HG03066 (cell line): ENCODE results near the gene WASF1.
"Not testable (repeated sequence)": the region's sequence is repeated elsewhere in the genome, so short reads cannot be mapped to it uniquely, and the experiment has no call there.

Source experiments
- ATAC-seq: cut with Tn5 transposase; IDR thresholded peaks from one replicate; pipeline ENCODE4 v1.9.1; 2021; ENCODE audit warnings: low read depth; ENCODE audit not compliant: unreplicated experiment

WASF1 gene

DNA sequence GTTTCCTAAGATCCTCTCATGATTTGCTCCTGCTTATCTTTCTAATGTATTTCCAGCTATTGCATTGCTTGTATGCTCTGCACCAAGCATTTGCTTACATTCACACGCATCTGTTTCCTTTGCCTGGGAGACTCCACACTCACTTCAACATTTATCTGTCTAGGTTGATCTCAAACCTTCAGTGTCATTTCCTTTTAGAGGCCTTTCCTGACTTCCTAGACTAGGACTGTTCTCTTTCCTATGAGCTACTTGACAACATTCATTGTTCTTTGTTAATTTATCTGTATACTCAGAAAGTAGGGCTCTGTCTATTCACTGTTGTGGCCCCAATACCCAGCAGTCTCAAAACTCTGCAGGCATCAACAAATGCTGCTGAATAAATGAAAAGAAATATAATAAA lies 84.4 kb downstream of the WASF1 start:
- no peak for ATAC-seq

DNA sequence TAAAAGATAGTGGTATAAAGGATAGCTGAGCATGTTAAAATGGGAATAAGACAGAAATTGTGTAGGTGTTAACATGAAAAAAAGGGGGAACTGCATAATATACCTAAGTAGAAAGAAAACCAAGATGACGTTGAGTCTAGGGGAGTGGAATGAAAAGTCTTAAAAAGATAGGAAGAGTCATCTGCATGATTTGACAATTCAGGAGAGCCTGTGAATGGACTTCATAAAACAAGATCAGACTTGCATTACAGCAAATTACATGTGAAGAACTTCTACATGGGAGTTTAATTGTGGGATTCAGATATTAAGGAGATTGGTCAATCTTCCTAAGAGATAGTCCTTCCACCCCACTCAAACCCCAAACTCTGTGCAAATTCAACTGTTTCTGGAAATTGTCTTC lies 85.5 kb downstream of the WASF1 start:
- ATAC-seq = no peak

DNA sequence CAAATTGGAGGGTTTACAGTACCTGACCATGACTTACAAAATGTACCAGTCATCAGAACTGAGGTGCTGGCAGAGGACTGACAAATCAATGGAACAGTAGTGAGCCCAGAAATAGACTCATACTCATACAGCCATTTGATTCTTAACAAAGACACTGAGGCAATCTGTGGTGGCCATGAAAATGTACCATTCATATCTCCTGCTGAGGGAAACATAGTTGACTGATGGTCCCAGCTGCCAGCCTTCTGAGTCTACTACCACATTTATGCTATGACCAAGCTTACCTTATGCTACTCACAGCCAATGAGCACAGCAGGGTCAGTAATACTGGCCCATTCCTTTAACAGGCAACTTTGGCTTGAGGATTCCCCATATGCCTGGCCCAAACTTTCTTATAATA lies 88.6 kb downstream of the WASF1 start:
- ATAC-seq = no peak

- ATAC-seq = no peak
These were observed 90.1 kb downstream of the WASF1 start for GRCh38 chr6:110089323-110089722.

GRCh38 chr6:110085285-110085684 lies 94.2 kb downstream of the WASF1 start:
- no peak for ATAC-seq

DNA sequence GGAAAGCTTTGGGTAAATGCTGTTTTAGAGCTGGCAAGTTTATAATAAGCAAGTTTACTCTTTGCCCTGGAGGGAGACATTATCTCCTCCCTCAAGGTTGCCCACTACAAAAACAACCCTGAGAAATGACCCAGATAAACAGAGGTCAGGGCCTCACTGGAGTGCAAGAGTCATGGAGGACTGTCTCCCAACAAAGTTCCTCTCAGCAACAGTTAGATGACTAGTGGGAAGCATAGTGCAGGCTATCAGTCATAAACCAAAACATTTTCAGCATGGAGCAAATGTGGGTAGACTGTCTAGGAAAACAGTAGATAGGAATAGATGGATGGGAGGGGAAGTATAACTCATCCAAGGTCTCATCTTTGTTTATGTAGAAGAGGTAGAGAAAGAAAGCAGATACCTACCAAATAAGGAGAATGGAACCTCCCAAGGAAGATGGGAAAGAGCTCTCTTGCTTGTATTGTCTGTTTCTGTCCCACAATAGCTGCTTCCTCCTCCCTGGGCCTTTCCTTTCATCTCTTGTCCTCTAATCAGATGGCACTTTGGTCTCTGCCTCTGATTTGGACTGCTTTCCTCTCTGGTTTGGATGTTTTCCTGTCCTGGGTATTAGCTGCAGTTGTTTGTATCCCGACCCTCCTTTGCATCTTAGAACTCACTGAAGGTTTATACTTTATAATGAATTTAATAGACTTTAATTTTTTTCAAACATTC lies 95.4 kb downstream of the WASF1 start:
- ATAC-seq = no peak

DNA sequence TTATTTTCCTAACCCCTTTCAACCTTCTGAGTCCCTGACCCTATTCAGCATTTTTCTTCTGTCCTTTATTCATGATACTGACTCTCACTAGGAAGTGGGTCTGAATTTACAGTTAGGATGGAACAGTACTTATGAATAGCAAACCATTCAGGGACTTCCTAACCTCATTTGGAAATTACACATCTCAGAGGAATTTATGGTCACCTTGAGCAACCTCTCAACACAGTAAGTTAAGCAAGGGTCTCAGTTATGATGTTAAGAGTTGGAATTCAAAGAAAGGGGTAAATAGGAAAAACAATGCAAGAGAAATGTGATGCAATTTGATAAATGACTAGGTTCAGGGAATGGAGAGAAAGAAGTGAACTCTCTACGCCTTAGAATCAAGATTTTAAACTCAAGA lies 104.1 kb downstream of the WASF1 start:
- ATAC-seq = no peak

- not testable (repeated sequence) for ATAC-seq
These were observed 106.0 kb downstream of the WASF1 start for GRCh38 chr6:110073474-110073873.

DNA sequence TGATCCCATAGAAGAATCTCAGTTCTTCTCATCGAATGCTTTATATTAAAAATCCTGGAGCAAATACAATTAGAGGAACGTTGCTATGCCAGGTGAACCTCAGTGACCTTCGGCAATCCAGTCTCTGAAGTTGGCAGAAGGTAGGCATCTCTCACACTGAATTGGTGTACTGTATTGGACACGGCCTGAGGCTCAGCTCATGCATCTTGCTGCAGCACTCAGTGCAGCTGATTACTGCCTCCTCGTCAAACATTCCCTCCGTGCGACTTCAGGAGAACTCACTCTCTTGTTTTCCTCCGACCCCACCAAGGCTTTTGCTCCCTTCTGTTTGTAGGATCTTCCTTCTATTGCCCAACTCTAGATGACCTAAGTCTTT lies 110.9 kb downstream of the WASF1 start:
- no peak for ATAC-seq

DNA sequence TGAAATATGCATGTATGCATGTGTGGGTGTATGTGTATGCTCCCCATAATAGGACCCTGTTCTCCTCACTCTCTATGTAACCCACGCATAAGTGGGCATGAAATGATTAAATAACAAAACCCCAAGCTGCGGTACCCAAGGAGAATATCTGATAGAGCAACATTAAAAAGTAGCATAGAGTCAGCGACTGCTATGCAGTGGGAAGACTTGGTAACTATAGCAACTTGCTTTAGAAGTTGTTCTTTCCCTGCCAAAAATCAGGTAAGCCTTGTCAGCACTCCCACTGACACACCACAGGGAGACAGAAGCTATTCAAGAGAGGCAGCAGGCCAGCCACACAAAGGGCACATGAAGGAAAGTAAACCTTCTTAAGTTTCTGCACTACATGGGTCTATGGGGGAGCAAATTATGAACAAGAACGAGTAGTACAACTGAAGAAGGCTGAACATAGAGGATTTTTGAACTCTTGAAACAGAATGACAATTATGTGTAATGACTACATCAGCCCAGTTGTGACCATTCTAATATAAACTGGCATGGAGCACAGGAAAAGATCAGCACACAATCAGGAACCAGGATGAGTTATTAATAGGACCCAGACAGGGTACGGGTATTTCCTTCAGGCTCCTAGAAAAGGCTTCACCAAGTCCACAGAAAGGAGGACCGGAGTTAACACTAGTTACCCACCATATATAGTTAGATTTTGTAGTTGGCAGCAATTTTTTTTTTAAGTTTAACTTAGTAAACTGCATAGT lies 111.5 kb downstream of the WASF1 start:
- no peak for ATAC-seq

DNA sequence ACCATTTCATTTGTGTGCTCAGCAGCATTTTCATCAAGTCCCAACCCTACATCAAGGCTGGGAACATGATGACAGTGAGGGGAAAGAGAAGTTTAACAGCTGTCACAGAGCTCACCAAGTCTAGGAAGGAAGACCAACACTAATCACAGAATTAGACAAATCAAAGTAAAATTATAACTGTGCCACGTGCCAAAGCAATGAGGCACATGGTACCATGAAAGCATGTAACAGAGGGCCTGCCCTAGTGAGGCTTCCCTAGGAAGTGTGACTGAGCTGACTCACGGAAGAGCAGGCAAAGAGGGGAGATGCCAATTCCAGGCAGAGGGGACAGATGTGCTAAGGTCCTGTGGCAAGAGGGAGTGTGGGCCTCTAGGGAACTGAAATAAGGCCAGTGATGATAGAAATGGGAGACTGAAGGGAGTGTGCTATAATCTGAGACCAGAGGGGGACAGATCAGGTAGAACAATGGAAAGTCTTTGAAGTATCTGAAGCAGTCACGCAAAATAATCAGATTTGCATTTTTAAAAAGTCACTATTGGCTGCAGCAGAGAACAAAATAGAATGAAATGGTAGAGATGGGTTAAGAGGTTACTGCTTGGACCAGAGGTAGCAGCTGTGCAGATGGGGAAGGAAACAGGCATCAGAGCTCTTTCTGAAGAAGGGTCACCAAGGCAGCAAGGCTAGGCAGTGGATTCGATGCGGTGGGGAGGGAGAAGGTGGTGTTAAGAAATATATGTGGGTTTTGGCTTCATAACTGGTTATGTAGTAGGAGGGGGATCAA lies 114.5 kb downstream of the WASF1 start:
- ATAC-seq = no peak

DNA sequence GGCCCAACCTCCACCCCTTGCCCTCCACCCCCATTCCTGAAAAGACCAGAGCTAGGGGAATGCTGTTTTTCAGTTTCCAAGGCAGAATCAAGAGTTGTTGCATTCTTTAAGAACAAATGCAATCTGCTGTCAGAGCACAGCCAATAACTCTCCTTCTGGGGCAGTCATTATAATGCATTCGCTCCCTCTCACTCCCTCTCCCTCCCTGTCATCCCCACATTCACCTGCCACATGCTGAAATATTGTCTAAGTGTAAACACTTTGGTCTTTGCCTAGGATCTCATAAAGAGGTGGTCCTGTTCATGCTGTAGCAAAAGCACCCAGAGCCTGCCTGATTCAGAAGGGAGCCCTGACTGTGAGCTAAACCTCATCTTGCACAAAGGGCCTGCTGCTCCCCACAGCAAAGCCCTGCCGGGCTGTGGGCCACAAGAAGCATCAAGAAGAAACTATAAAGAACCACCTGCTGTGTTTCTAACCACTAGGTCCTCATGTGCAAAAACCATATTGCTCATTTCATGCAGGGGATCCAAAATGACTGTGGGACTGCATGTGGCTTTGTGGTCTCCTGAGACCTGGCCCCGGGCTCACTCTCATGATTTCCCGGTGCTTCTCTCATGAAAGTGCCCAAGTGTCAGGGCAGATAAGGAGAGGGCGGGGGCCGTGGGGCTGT lies 115.7 kb downstream of the WASF1 start:
- no peak for ATAC-seq

GRCh38 chr6:110055387-110055735 lies 124.1 kb downstream of the WASF1 start:
- ATAC-seq = no peak

GRCh38 chr6:110054664-110055386 lies 124.6 kb downstream of the WASF1 start:
- no peak for ATAC-seq

- ATAC-seq = no peak
These were observed 125.9 kb downstream of the WASF1 start for GRCh38 chr6:110053395-110054240.

- no peak for ATAC-seq
These were observed 129.0 kb downstream of the WASF1 start for GRCh38 chr6:110050440-110050813.
